Gastrocnemius medialis (tissue), 4 donors: ENCODE results near the gene GBX1.

Experiments used
- POLR2A ChIP-seq, 2 donors: fragments of 450-650 bp; IDR thresholded peaks; one replicate each; pipeline ENCODE4 v1.6.1; 2017; ENCODE audit warnings: antibody characterized with exemption in 2 of 2, mild to moderate bottlenecking in 2 of 2, moderate library complexity in 2 of 2
- TF ChIP-seq, protein P1 (sequence below), 5 experiments: fragments of 450-650 bp in 3 of 5; fragments of 200-600 bp in 2 of 5; sonication (generic) in 2 of 5; IDR thresholded peaks in 4 of 5; conservative IDR thresholded peaks in 1 of 5; 1 replicate in 4 of 5; 2 replicates in 1 of 5; pipeline ENCODE4 v1.5.1; 2016 to 2019; ENCODE audit warnings: antibody characterized with exemption in 5 of 5, mild to moderate bottlenecking in 3 of 5, moderate library complexity in 3 of 5

DNA sequence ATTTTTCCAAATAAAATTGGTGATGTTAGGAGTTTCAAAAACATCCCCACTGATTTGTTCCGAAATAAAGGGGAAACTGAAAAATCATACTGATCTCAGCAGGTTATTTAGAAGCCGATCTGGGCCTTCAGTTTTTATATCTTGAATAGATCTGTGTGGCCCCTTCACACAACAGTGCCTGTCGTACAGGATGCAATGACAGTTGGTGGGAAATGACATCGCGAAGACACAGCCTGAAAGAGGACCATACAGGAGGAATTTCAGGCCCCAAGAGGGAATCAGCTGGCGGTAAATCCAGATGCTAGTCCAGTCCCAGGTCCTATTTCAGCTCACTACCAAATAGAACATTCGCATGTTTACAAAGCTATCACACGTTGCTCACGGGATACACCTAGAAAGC lies 39.8 kb upstream of the GBX1 start:
- no peak for TF ChIP-seq POLR2A (IDR thresholded peaks at IDR 0.05)
- TF ChIP-seq, protein P1, sequence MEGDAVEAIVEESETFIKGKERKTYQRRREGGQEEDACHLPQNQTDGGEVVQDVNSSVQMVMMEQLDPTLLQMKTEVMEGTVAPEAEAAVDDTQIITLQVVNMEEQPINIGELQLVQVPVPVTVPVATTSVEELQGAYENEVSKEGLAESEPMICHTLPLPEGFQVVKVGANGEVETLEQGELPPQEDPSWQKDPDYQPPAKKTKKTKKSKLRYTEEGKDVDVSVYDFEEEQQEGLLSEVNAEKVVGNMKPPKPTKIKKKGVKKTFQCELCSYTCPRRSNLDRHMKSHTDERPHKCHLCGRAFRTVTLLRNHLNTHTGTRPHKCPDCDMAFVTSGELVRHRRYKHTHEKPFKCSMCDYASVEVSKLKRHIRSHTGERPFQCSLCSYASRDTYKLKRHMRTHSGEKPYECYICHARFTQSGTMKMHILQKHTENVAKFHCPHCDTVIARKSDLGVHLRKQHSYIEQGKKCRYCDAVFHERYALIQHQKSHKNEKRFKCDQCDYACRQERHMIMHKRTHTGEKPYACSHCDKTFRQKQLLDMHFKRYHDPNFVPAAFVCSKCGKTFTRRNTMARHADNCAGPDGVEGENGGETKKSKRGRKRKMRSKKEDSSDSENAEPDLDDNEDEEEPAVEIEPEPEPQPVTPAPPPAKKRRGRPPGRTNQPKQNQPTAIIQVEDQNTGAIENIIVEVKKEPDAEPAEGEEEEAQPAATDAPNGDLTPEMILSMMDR (IDR thresholded peaks at IDR 0.05 in 4 of 5, conservative IDR thresholded peaks at IDR 0.05 in 1 of 5), result no peak
